ENCODE measurements around the gene COL4A4.

COL4A4 gene

GRCh38 chr2:227029426-227030105, 134.4 kb downstream of the COL4A4 start:
- no peak for DNase-seq

- no peak for DNase-seq
Observed at GRCh38 chr2:227025510-227025909, 138.5 kb downstream of the COL4A4 start.

GRCh38 chr2:227022608-227023007, 141.4 kb downstream of the COL4A4 start:
- no peak for DNase-seq

- no peak for DNase-seq
Observed at GRCh38 chr2:227020416-227020815, 143.6 kb downstream of the COL4A4 start.

- DNase-seq, result no peak
Observed at GRCh38 chr2:227016894-227017293, 147.1 kb downstream of the COL4A4 start.

GRCh38 chr2:227013881-227014280, 150.1 kb downstream of the COL4A4 start:
- no peak for DNase-seq

GRCh38 chr2:227013330-227013729, 150.7 kb downstream of the COL4A4 start:
- no peak for DNase-seq

GRCh38 chr2:227010433-227010832, 153.6 kb downstream of the COL4A4 start:
- no peak for DNase-seq

GRCh38 chr2:227007940-227008339, 156.1 kb downstream of the COL4A4 start:
- no peak for DNase-seq

GRCh38 chr2:227007148-227007547, 156.9 kb downstream of the COL4A4 start:
- no peak for DNase-seq

- DNase-seq, result no peak
Observed at GRCh38 chr2:227006189-227006897, 157.7 kb downstream of the COL4A4 start.

GRCh38 chr2:227004482-227004881, 159.5 kb downstream of the COL4A4 start:
- no peak for DNase-seq

GRCh38 chr2:227000123-227000522, 163.9 kb downstream of the COL4A4 start:
- no peak for DNase-seq

- no peak for DNase-seq
Observed at GRCh38 chr2:226999661-227000060, 164.3 kb downstream of the COL4A4 start.

GRCh38 chr2:226995625-226996041, 168.4 kb downstream of the COL4A4 start:
- DNase-seq, result no peak

GRCh38 chr2:226994775-226995174, 169.2 kb downstream of the COL4A4 start:
- no peak for DNase-seq

- DNase-seq, result no peak
Observed at GRCh38 chr2:226993171-226993570, 170.8 kb downstream of the COL4A4 start.

- DNase-seq, result no peak
Observed at GRCh38 chr2:226991663-226992062, 172.3 kb downstream of the COL4A4 start.

- no peak for DNase-seq
Observed at GRCh38 chr2:226985583-226985946, 178.4 kb downstream of the COL4A4 start.

GRCh38 chr2:226984750-226985582, 179.0 kb downstream of the COL4A4 start:
- DNase-seq, result peak; percentile 44 to 51

- DNase-seq, result no peak
Observed at GRCh38 chr2:226983895-226984749, 179.9 kb downstream of the COL4A4 start.

GRCh38 chr2:226981791-226982326, 182.1 kb downstream of the COL4A4 start:
- DNase-seq, result peak; percentile 41 to 76

Measured in NCI-H2081 (cell line).